Heart left ventricle (tissue), 16 donors: ENCODE results near the gene SMIM8. TPM values are rescaled to one million over a fixed set of nuclear protein-coding genes. Genes with fewer than 3 reads are reported as not detected.

Experiments
- ATAC-seq, 4 donors: fragments of 200-7000 bp; cut with Tn5 transposase; one replicate each; pipeline ENCODE4 v1.9.1; 2020 to 2022; ENCODE audit warnings: moderate library complexity in 4 of 4, mild to moderate bottlenecking in 3 of 4, moderate number of reproducible peaks in 1 of 4
- DNase-seq, 5 donors: peaks; one replicate each; pipeline ENCODE4 v3.0.0-alpha.2; 2020
- H3K27ac ChIP-seq, 12 donors: fragments of 200-600 bp; sonication (generic) in 4 of 12; one replicate each; pipeline versions ENCODE4 v1.5.0 to v1.8.0; 2016 to 2022; ENCODE audit warnings: mild to moderate bottlenecking in 2 of 12
- H3K27me3 ChIP-seq, 9 donors: fragments of 200-600 bp; sonication (generic) in 2 of 9; one replicate each; pipeline versions ENCODE4 v1.5.1 to v1.8.0; 2016 to 2022; ENCODE audit warnings: mild to moderate bottlenecking in 3 of 9
- H3K36me3 ChIP-seq, 9 donors: fragments of 200-600 bp; sonication (generic) in 2 of 9; one replicate each; pipeline versions ENCODE4 v1.5.0 to v1.8.0; 2018 to 2022; ENCODE audit warnings: mild to moderate bottlenecking in 2 of 9
- H3K4me1 ChIP-seq, 12 donors: fragments of 200-600 bp; sonication (generic) in 4 of 12; one replicate each; pipeline versions ENCODE4 v1.5.0 to v1.8.0; 2016 to 2022; ENCODE audit warnings: mild to moderate bottlenecking in 3 of 12
- H3K4me3 ChIP-seq, 12 donors: fragments of 200-600 bp; sonication (generic) in 4 of 12; one replicate each; pipeline versions ENCODE4 v1.5.0 to v1.8.0; 2017 to 2022; ENCODE audit warnings: mild to moderate bottlenecking in 9 of 12, moderate library complexity in 4 of 12
- H3K9me3 ChIP-seq, 12 donors: fragments of 200-600 bp; sonication (generic) in 4 of 12; one replicate each; pipeline versions ENCODE4 v1.5.0 to v1.8.0; 2016 to 2022; ENCODE audit warnings: mild to moderate bottlenecking in 1 of 12
- CTCF ChIP-seq, 12 donors: fragments of 200-600 bp; sonication (generic) in 4 of 12; IDR thresholded peaks; one replicate each; pipeline versions ENCODE4 v1.5.0 to v1.8.0; 2018 to 2022; ENCODE audit warnings: antibody characterized with exemption in 12 of 12, mild to moderate bottlenecking in 5 of 12
- POLR2A ChIP-seq, 2 donors: fragments of 450-650 bp; IDR thresholded peaks; one replicate each; pipeline ENCODE4 v1.6.1; 2017; ENCODE audit warnings: antibody characterized with exemption in 2 of 2, mild to moderate bottlenecking in 2 of 2, moderate library complexity in 2 of 2
- WGBS, 4 donors: extraction: QIAGEN DNeasy Blood & Tissue Kit in 2 of 4; methylation state at CpG; one replicate each; pipeline versions ENCODE4 v1.1.5 to v1.1.7; 2013 to 2018; 5-methylcytosine and 5-hydroxymethylcytosine counted together
- intact Hi-C, 10 donors: fragments of 100-400 bp; cut with DNase I; formaldehyde crosslinking; loops; one replicate each; pipeline versions ENCODE4 v1.11.1 to v1.14.2; 2022
- polyA plus RNA-seq, 2 donors: library from polyadenylated mRNA; stranded (reverse); fragments of 200-250 nt; gene quantifications; one replicate each; pipeline ENCODE4 v1.2.3, GENCODE V29; 2013
- total RNA-seq, 9 donors: library from RNA; depleted of rRNA in 2 of 9; stranded (reverse); fragments of >200 nt in 2 of 9; fragmentation: NEBNext Ultra II Directional in 3 of 9; extraction: Animal tissue kit (Norgen Biotek cat#: 25700) in 3 of 9; gene quantifications; one replicate each; pipeline versions ENCODE4 v1.1.0 to v1.2.4, GENCODE V29; 2016 to 2023
- donor health status: ischemic (EF 13 %, LVEDD 7.1; RV severe dilation, severe dysfunction).
- donor health status: healthy with polysubstance abuse.
- donor health status: DM: no; HTN: yes; CAD: no.
- donor health status: DM: no; HTN: no; CAD: no.
- donor health status: ischemic (EF 25% LVEDD 6.9; RV normal size, moderate dysfunction).
- donor health status: ischemic (EF 25% LVEDD 5.7; RV mildly dilated, moderate dysfunction).
- donor health status: healthy.
- donor health status: DM: yes; HTN: yes; CAD: no.
- donor health status: ischemic (EF 35%, LVEDD 5.7; RV mildly dilated, moderate dysfunction).
- donor health status: nonischemic (EF 11% LVEDD 7.7; RV severe dilation, severe dysfunction).
- donor health status: DM: yes; HTN: yes; CAD: no.
- donor health status: PGD.
- donor health status: ischemic (EF 29% LVEDD 5.4; RV normal size, mild dysfunction).
- donor health status: nonischemic (EF 23%, LVEDD 6.1; RV moderate dilation, normal function).

Gene SMIM8
- total and polyA plus RNA-seq, 11 donors: 5.9 to 17.5 (median 9.0) TPM

GRCh38 chr6:87357479-87358196, 35.2 kb downstream of the SMIM8 start:
- intact Hi-C loops: no loop called here
- 92 to 94% (median 93%) methylated on average over 3 of the region's 3 CpGs for WGBS, 4 donors
- Histone ChIP-seq H3K9me3 (no peaks in the 10 kb centered on the region), H3K36me3 (peaks cover 0 to 5% (median 0%) of the 10 kb centered on the region in 9 donors), H3K27ac (no peak overlapping the region), H3K4me1 (no peaks in the 10 kb centered on the region), H3K27me3 (no peaks in the 10 kb centered on the region), H3K4me3 (no peak overlapping the region)
- ATAC-seq: no peak
- DNase-seq: no peak
- no peak for TF ChIP-seq POLR2A (IDR thresholded peaks at IDR 0.05)
- no peak for TF ChIP-seq CTCF (IDR thresholded peaks at IDR 0.05)

- Histone ChIP-seq H3K27ac (no peak overlapping the region), H3K9me3 (peaks cover 0 to 11% (median 0%) of the 10 kb centered on the region in 12 donors), H3K36me3 (peaks cover 0 to 4% (median 0%) of the 10 kb centered on the region in 9 donors), H3K4me3 (no peak overlapping the region), H3K4me1 (no peaks in the 10 kb centered on the region), H3K27me3 (no peaks in the 10 kb centered on the region)
- intact Hi-C loops: no loop called here
- ATAC-seq (no peak), DNase-seq (no peak)
- TF ChIP-seq CTCF (IDR thresholded peaks at IDR 0.05) (no peak), POLR2A (IDR thresholded peaks at IDR 0.05) (no peak)
- 63 to 77% (median 75%) methylated on average over 5 of the region's 5 CpGs for WGBS, 4 donors
Observed at GRCh38 chr6:87364602-87365252, 42.3 kb downstream of the SMIM8 start.

- H3K27ac ChIP-seq: no peak overlapping the region
- intact Hi-C loops: no loop called here
- no peak overlapping the region for H3K4me3 ChIP-seq
- WGBS, 4 donors: 74 to 88% (median 82%) methylated on average over 4 of the region's 4 CpGs
- no peak for DNase-seq
- no peak for ATAC-seq
- H3K9me3 ChIP-seq: peaks cover 0 to 14% (median 0%) of the 10 kb centered on the region in 12 donors
- no peak for TF ChIP-seq POLR2A (IDR thresholded peaks at IDR 0.05)
- no peak for TF ChIP-seq CTCF (IDR thresholded peaks at IDR 0.05)
- peaks cover 0 to 4% (median 0%) of the 10 kb centered on the region in 9 donors for H3K36me3 ChIP-seq
- no peaks in the 10 kb centered on the region for H3K4me1 ChIP-seq
- H3K27me3 ChIP-seq: no peaks in the 10 kb centered on the region
Observed at GRCh38 chr6:87366072-87366827, 43.9 kb downstream of the SMIM8 start.

- Histone ChIP-seq H3K4me1 (no peaks in the 10 kb centered on the region), H3K9me3 (peaks cover 0 to 14% (median 0%) of the 10 kb centered on the region in 12 donors), H3K27ac (no peak overlapping the region), H3K4me3 (no peak overlapping the region), H3K27me3 (no peaks in the 10 kb centered on the region), H3K36me3 (peaks cover 0 to 4% (median 0%) of the 10 kb centered on the region in 9 donors)
- ATAC-seq (no peak), DNase-seq (no peak)
- TF ChIP-seq CTCF (IDR thresholded peaks at IDR 0.05) (no peak), POLR2A (IDR thresholded peaks at IDR 0.05) (no peak)
- whole genome bisulfite sequencing, 4 donors: 87 to 89% (median 89%) methylated on average over 3 of the region's 3 CpGs
- intact Hi-C loops: no loop called here
Observed at GRCh38 chr6:87366899-87367298, 44.5 kb downstream of the SMIM8 start.
